Progenitor cell of endocrine pancreas (in vitro differentiated cells): Measurements from ENCODE around the gene MAGEA4. TPM values are rescaled to one million over a fixed set of nuclear protein-coding genes. Genes with fewer than 3 reads are reported as not detected.

ENCODE experiments used
- DNase-seq: peaks from one replicate; pipeline ENCODE4 v3.0.0; 2021; ENCODE audit warnings: low spot score; ENCODE audit not compliant: unreplicated experiment
- H3K27ac Mint-ChIP-seq: 2 replicates; pipeline ENCODE4 v1.8.0; 2021; ENCODE audit warnings: mild to moderate bottlenecking, moderate library complexity, mixed read lengths
- H3K27me3 Mint-ChIP-seq: 2 replicates; pipeline ENCODE4 v1.8.0; 2021; ENCODE audit warnings: mixed read lengths
- H3K36me3 Mint-ChIP-seq: 2 replicates; pipeline ENCODE4 v1.8.0; 2022; ENCODE audit warnings: mixed read lengths; ENCODE audit not compliant: insufficient read depth
- H3K4me1 Mint-ChIP-seq: 2 replicates; pipeline ENCODE4 v1.8.0; 2021; ENCODE audit warnings: low read depth, mixed read lengths
- H3K4me3 Mint-ChIP-seq: 2 replicates; pipeline ENCODE4 v1.8.0; 2021; ENCODE audit warnings: low read depth, mild to moderate bottlenecking, moderate library complexity, mixed read lengths
- H3K9me3 Mint-ChIP-seq: 2 replicates; pipeline ENCODE4 v1.8.0; 2021; ENCODE audit warnings: low read depth, mixed read lengths
- total RNA-seq: library from RNA; stranded (reverse); gene quantifications from 2 replicates; pipeline ENCODE4 v1.2.1, GENCODE V29; 2021
- TF ChIP-seq, protein P1 (sequence below): fragments of 200-600 bp; sonication (generic); IDR thresholded peaks from one replicate; pipeline ENCODE4 v1.5.0; 2021; ENCODE audit warnings: antibody characterized with exemption, mild to moderate bottlenecking; ENCODE audit not compliant: unreplicated experiment

The MAGEA4 gene
- total RNA-seq, 1 donor from 2014 or later: not detected

DNA sequence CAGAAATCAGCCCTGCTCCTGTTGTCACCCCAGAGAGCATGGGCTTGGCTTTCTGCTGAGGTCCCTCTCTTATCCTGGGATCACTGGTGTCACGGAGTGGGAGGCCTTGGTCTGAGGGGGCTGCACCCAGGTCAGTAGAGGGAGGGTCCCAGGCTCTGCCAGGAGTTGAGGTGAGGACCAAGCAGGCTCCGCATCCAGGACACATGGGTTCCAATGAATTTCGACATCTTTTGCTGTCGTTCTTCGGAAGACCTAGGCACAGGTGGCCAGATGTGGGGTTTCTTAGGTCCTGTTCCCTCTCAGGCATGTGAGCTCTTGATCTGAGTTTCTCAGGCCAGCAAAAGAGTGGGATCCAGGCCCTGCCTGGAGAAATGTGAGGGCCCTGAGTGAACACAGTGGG is 10.0 kb downstream of the MAGEA4 start:
- H3K9me3 Mint-ChIP-seq: no peaks in the 10 kb centered on the region

DNA sequence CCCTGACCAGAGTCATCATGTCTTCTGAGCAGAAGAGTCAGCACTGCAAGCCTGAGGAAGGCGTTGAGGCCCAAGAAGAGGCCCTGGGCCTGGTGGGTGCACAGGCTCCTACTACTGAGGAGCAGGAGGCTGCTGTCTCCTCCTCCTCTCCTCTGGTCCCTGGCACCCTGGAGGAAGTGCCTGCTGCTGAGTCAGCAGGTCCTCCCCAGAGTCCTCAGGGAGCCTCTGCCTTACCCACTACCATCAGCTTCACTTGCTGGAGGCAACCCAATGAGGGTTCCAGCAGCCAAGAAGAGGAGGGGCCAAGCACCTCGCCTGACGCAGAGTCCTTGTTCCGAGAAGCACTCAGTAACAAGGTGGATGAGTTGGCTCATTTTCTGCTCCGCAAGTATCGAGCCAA is 11.0 kb downstream of the MAGEA4 start:
- H3K36me3 Mint-ChIP-seq: no peaks in the 10 kb centered on the region
- no peak overlapping the region for H3K27ac Mint-ChIP-seq
- no peak overlapping the region for H3K4me3 Mint-ChIP-seq
- TF ChIP-seq, protein P1, sequence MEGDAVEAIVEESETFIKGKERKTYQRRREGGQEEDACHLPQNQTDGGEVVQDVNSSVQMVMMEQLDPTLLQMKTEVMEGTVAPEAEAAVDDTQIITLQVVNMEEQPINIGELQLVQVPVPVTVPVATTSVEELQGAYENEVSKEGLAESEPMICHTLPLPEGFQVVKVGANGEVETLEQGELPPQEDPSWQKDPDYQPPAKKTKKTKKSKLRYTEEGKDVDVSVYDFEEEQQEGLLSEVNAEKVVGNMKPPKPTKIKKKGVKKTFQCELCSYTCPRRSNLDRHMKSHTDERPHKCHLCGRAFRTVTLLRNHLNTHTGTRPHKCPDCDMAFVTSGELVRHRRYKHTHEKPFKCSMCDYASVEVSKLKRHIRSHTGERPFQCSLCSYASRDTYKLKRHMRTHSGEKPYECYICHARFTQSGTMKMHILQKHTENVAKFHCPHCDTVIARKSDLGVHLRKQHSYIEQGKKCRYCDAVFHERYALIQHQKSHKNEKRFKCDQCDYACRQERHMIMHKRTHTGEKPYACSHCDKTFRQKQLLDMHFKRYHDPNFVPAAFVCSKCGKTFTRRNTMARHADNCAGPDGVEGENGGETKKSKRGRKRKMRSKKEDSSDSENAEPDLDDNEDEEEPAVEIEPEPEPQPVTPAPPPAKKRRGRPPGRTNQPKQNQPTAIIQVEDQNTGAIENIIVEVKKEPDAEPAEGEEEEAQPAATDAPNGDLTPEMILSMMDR: no peak
- H3K27me3 Mint-ChIP-seq: no peaks in the 10 kb centered on the region
- H3K9me3 Mint-ChIP-seq: peaks cover 2% of the 10 kb centered on the region
- no peak for DNase-seq
- no peaks in the 10 kb centered on the region for H3K4me1 Mint-ChIP-seq

More for the DNA sequence above, 10.0 kb downstream of the MAGEA4 start:
- H3K4me3 Mint-ChIP-seq: no peak overlapping the region
- no peaks in the 10 kb centered on the region for H3K4me1 Mint-ChIP-seq
- H3K27ac Mint-ChIP-seq: no peak overlapping the region
- no peaks in the 10 kb centered on the region for H3K36me3 Mint-ChIP-seq
- DNase-seq: no peak
- H3K27me3 Mint-ChIP-seq: no peaks in the 10 kb centered on the region
- TF ChIP-seq, protein P1: no peak

DNA sequence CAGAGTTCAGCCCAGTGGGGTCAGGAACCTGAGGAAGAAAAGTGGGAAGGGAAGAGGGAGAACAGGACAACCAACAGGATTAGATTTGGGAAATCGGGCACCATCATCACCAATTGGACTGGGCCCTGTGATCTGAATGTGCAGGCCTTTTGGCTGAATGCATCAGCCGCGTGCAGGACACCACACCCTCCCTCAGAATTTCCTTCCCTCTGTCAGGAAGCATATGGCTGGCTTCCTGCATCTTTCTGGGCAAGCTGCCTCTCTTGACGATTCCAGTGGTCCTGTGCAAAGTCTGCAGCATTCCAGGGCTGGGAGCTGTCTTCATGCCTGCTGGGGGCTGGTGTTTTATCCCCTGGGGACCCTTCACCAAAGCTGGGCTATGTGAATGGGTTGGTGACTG is 16.4 kb downstream of the MAGEA4 start:
- peaks cover 16% of the 10 kb centered on the region for H3K9me3 Mint-ChIP-seq

DNA sequence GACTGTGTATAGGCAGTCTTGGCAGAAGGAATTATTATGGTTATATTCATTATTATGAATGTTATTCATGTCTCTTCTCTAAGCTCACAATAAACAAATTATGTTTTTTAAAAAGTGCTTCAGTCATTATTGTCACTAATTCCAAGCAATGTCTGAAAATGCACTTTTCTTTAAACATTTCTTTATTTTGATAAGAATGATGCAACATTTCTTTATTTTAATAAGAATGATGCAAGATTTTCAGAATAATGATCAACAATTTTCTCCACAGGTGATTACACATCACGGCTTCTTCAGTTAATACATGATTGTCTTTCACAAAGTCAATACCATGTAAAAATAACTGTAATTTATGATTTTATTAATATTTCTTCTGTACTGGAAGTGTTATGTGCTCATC is 22.7 kb downstream of the MAGEA4 start:
- TF ChIP-seq, protein P1: no peak

More for the DNA sequence above, 16.4 kb downstream of the MAGEA4 start:
- TF ChIP-seq, protein P1: no peak
- Mint-ChIP-seq H3K27ac (no peak overlapping the region), H3K4me1 (no peaks in the 10 kb centered on the region), H3K36me3 (no peaks in the 10 kb centered on the region), H3K27me3 (no peaks in the 10 kb centered on the region), H3K4me3 (no peak overlapping the region)
- DNase-seq: no peak

DNA sequence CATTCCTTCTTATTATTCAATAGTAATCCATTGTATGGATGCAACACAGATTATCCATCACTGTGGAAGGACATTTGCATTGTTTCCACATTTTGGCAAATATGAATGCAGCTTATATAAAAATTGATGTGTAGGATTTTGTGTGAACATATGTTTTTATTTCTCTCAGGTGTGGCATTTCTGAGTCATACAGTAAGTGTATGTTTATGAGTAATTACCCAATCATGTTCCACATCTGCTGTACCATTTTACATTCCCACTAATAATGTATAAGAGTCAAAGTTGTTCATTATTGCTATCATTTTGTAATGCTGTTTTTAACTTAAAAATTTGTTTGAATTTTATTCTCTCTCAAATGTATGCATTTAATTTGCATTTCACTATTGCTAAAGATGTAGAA is 25.5 kb downstream of the MAGEA4 start:
- Mint-ChIP-seq H3K27me3 (no peaks in the 10 kb centered on the region), H3K9me3 (peaks cover 16% of the 10 kb centered on the region), H3K27ac (no peak overlapping the region)

More for the DNA sequence above, 22.7 kb downstream of the MAGEA4 start:
- H3K4me3 Mint-ChIP-seq: no peak overlapping the region
- no peaks in the 10 kb centered on the region for H3K4me1 Mint-ChIP-seq
- peaks cover 3% of the 10 kb centered on the region for H3K9me3 Mint-ChIP-seq
- DNase-seq: no peak
- no peaks in the 10 kb centered on the region for H3K36me3 Mint-ChIP-seq
- H3K27me3 Mint-ChIP-seq: no peaks in the 10 kb centered on the region
- no peak overlapping the region for H3K27ac Mint-ChIP-seq

More for the DNA sequence above, 25.5 kb downstream of the MAGEA4 start:
- TF ChIP-seq, protein P1: no peak
- DNase-seq: no peak
- Mint-ChIP-seq H3K36me3 (no peaks in the 10 kb centered on the region), H3K4me3 (no peak overlapping the region), H3K4me1 (no peaks in the 10 kb centered on the region)
